ENCODE measurements around the gene RFX2.

RFX2 gene

DNA sequence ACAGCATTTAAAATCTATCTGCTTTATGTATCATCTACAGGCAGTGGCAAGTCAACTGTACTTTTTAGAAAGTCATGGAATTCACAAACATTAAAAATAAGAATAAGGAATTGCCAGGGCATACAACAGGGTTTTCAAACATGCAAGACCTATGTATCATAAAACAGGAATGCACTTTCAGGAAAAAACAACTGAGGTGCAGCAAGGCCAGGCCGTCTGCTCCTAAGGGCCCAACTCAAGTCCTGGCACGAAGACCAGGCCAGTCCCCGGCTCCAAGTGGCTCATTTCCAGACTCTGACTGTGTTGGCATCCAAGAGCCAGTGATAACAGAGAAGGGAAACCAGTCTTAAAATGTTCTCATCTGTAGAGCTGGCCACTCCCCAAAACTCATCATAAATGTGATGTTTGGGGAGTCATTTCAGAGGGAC lies 7.1 kb downstream of the RFX2 start:
- DNase-seq = peak; percentile 92

DNA sequence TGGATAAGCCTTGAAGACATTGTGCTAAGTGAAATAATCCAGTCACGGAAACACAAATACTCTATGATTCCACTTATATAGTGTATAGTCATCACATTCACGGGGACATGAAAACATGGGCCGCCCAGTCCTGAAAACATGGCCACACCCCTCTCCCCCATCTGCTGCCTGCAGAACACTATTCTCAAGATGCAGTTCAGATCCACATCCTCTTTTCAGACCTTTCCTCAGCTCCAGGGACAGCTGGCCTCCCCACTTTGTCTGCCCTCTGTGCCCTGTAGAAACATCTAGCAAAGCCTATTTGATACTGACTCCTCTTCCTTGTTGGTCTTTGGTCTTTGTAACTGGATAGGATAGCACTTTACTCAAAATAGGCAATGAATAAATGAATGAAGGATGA lies 8.3 kb downstream of the RFX2 start:
- no peak for DNase-seq

DNA sequence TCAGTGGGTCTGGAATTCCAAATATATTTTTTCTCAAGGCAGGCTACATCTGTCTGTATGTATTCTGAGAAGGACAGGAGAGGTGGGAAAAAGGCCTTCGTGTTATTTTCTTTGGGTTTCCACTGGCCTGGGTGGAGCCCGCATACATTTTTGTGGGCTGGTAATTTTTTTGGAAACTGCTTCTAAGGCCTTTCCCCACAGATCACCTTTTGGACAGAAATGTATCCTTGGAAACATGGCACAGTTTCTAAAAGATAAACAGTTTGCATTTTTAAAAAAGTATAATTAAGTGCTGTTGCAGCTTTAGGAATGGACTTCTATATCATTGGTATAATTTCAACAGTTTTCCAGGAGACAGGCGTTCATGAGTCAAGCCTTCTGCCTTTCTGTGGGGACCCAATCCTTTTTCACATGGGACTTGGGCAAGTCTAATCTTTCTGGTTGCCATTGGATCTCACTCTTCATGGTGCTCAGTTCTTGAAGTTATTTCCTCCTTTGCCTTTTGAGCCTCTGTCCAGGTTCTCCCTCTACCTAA lies 8.9 kb downstream of the RFX2 start:
- DNase-seq = no peak

DNA sequence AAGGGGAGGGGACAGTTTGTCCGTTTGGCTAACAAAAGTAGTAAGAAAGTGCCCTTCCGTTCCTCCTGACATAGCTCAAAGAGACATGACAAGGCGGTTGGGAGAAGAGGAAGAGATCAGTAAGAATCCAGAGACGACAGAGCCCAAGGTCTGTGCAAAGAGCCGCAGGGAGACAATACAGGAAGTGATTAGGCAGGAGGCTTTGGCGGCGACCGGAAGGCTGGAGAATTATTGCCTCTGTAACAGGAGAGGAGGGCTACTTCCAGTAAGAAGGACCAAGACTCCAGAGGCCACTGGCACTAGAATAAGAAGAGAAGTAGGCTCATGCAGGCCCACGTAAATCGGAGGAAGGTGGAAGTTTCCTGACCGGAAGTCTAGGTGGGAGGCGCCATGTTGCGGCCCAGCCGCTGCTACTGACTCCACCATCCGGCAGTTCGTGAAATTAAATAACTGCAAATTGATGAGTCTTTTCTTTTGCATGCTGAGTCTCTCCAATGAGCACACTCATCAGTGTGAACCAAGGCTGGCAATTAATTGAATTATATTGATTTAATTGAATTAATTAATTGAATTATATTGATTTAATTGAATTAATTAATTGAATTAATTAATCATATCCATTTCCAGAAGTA lies 9.9 kb downstream of the RFX2 start:
- no peak for DNase-seq

DNA sequence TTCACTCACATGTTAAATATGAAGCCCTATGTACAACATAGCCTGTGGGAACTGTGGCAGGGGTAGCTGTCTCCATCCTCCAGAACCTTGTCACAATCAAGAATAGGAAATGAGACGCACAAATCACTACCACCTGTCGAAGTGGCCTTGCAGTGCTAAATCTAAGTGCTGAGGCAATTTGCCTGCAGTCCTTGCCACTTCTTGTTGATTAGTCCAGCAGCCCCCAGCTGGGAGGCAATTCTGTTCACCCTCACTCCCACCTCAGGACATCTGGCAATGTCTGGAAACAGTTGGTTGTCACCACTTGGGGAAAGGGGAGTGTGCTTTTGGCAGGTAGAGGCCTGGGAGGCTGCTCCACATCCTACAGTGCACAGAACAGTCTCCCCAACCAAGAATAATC lies 10.7 kb downstream of the RFX2 start:
- no peak for DNase-seq

DNA sequence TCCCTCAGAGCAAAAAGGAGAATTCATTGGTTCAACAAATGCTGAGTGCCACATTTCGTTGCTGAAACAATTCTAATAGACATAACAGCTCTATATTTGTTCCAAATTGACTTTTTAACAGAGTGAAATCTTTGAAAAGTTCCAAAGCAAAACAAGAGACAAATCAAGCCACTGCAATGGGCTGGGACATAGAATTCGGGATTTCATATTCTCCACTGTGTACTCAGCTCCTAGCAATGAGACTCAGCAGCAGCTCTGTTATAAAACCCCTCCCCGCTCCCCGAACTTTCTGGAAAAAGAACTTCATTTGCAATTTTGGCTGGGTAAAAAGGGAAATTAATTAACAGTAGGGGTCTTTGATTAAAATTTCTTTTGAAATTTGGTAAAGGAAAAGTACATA lies 11.3 kb downstream of the RFX2 start:
- DNase-seq = no peak

DNA sequence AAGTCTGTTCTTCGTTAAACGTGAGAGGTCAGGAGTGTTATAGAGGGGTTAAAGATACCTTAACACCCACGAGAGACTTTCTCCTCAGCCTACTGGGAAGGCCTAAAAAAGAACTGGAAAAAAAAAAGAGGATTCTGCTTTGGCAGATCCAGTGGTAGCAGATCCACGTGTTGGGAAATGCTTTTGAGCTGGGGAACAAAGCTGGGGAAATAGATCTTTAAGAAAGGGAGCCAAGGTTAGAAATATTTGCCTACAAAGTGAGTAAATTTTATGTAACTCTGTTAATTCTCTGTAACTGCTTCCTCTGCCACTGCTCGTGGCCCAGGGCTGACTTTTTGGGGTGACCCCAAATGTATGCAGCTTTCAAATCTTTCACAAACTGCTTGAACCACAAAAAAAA lies 11.7 kb downstream of the RFX2 start:
- no peak for DNase-seq

DNA sequence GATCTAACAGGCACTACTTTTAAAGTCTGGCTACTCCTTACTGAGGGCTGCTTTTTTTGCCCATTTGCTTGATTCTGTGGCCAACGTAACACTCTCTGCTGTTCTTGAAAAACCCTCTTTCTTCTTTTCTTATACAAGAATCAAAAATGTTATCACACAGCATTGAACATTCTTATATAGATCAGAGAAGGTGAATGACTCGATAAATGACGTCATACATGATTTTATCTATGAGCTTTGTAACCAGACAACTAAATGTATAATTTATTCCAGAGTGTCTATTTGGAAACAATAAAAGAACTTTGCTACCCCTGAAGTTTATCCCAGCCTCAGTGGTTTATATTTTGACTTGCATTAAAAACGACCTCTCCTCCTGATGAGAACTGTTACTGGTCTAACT lies 12.4 kb downstream of the RFX2 start:
- no peak for DNase-seq

DNA sequence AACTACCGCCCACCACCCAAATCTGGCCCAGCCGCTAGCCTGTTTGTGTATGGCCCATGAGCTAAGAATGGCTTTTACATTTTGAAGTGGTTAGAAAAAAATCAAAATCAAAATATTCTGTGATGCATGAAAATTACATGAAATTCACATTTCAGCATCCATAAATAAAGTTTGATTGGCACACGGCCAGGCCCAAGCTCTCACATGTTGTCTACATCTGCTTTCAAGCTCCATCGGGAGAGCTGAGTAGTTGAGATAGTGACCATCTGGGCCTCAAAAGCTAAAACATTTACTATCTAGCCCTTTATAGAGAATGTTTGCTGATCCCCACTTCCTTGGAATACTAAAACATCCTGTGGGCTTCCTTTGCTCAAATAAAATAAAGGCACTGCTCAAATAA lies 14.5 kb downstream of the RFX2 start:
- DNase-seq = no peak

DNA sequence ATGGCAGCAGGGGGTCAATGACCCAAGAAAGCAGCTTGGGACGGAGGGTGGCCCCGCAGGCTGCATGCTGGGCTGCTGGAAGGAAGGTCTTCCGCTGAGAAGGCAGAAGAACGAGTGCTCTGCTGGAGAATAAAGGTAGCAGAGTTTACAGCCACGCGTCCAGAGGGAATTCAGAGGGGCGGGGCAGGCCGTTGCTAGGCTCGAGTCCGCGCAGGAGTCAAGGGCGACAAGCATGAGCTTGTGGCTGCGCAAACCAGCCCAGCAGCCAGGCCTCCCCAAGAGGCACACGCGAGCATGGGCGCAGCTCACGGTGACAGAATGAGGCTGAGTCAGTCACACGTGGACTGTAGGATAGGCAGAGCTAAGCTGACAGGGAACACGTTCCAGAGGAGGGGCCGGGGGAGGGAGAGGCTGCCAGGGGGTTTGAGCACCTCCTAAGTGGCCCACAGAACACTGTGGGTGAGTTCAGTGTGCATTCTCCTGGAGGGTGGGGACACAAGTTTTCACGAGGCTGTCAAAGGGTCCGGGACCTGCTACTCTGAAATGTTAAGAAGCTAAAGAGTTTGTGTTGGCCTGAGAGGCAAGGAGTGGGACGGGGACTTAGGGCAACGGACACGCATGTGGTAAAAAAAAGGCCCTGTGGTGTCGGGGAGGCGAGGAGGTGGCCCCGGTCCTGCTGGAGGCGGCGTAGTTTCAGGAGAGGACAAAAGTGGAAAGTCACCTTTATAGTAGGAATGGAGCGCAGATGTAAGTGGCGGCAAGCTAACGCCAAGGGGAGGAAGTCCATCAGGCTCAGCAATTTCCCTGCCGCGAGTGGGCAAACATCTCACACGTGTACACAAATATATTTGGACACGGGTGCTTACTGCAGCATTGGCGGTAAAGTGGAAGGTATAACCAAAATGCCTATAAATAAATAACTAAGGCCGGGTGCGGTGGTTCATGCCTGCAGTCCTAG lies 17.7 kb downstream of the RFX2 start:
- DNase-seq = peak; percentile 81

DNA sequence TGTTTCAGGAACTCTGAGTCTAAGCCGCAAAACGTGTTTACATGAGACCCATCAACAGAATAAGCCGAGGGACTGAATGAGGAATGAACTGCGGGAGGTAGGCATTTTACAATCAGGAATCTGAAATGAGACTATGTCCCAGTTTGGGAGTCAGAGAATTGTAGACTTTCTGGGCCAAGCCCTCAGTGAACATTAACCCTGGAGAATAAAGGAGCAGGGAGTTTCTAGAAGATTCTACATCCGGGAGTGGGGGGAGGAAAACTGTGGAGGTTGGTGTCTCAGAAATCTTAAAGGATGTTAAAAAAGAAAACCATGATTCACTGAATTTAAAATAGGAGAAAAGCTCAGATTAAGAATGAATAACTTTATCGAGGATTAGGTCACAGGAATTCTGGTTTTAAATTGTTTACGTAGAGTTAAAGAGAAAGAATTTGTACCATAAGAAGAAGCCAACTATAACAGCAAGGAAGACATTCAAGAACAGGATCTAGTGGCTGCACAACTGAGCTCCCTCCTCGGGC lies 18.5 kb downstream of the RFX2 start:
- peak; percentile 59 for DNase-seq

DNA sequence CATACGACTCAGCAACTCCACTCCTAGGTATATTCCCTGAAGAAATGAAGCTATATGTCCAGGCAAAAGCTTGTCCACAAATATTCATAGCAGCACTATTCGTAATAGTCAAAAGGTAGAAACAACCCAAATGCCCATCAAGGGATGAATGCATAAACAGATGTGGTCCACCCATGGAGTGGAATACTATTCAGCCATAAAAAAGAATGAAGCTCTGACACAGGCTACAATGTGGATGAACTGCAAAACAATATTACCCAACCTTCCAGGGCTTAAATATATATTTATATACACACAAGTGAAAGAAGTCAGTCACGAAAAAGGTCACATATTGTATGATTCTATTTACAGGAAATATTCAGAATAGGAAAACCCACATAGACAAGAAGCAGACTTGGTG lies 19.7 kb downstream of the RFX2 start:
- no peak for DNase-seq

DNA sequence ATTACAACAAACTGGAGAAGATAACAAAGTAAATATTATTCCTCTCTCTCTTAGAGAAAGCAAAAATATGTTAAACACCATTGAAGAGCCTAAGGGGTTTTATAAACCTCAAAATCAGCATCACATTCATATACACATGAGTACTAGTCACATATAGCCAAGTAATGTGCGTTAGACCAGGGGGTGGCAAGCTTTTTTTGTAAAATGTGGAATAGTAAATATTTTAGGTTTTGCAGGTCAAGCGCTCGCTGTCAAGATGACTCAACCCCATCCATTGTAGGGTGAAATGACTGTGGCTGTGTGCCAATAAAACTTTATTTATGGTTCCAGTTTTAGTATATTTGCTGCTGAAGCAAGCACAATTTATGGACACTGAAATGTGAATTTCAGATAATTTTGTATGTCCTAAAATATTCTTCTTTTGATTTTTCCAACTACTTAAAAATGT lies 21.7 kb downstream of the RFX2 start:
- DNase-seq = peak; percentile 83

DNA sequence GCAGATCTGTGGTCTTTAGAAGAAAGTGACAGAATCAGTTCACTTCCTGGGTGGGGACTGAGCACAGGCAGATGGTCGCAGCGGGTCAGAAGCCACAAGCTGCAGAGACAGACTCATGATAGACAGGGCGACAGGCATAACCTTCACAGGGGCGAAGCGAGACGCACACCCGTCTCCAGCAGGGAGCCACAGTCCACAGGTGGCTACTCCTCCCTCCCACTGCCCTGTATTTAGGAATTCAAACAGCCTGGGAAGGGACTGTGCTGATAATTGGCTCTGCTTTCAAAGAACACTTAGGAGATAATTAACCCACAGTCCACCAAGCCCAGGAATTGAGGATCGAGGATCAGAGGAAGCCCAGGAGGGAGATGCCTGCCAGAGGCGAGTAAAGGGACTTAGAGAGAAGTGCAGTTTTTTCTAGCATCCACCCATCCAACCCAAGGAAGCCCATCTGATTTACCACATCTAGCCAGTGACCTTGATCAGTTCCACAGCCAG lies 23.2 kb downstream of the RFX2 start:
- no peak for DNase-seq

DNA sequence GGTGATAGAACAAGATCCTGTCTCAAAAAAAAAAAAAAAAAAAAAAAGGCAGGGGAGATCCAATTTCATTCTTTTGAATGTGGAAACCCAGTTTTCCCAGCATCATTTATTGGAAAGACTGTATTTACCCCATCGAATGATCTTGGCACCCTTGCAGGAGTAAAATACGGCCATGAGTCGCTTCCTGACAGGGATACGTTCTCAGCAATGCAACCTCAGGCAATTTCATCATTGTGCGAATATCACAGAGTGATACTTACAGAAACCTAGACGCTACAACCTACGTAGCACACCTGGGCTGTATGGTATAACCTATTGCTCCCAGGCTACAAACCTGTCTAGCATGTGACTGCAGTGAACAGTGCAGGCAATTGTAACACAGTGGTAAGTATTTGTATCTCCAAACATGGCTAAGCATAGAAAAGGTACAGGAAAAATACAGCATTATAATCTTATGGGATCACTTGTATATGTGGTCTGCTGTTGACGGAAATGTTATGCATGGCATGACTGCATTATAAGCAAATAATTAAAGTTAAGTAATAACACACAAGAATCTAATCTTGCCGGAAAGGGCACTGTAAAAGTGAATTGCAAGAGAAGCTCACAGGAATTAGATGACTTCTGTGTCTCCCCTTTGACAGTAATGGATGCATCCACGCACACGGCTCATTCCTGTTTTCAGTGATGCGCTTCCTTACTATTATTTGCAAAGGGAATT lies 24.1 kb downstream of the RFX2 start:
- peak; percentile 87 for DNase-seq

DNA sequence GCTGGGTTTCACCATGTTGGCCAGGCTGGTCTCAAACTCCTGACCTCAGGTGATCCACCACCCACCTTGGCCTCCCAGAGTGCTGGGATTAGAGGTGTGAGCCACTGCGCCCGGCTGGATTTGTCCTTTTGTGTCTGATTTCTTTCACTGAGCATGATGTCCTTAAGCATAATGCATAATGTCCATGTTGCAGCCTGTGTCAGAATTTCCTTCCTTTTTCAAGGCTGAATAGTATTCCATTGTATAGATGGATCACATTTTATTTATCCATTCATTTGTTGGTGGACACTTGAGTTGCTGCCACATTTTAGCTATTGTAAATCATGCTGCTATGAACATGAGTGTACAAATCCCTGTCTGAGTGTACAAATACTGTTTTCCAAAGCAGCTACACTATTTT lies 25.5 kb downstream of the RFX2 start:
- DNase-seq = no peak

DNA sequence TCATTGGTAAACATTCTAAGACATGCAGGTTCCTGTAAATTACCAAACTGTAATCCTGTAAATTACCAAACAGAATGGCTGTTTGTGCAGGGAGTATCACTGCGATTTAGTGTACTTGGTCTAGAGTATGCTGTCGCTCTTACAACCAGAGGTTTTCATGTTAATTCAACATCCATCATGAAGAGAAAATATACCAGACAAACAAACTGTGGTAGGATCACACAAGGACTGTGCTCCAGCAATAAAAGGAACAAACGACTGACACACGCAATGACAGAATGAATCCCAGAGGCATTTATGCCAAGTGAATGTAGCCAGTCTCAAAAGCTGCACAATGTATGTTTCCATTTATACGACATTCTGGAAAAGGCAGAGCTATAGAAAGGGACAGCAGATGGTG lies 31.2 kb downstream of the RFX2 start:
- DNase-seq = no peak

DNA sequence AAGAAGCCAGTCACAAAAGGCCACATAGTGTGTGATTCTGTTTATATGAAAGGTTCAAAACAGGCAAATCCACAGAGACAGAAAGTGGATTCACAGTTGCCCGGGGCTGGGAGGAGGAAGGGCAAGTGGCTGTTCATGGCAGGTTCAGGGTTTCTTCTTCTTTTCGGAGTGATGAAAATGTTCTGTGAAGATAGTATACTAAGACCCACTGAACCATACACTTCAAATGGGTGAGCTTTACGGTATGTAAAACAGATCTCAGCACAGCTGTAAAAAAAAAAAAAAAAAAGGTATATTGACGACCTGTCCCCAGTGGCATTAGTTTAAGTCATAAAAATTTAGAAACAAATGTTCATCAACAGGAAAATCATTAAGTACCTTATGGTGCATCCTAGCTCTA lies 32.2 kb downstream of the RFX2 start:
- DNase-seq = no peak

DNA sequence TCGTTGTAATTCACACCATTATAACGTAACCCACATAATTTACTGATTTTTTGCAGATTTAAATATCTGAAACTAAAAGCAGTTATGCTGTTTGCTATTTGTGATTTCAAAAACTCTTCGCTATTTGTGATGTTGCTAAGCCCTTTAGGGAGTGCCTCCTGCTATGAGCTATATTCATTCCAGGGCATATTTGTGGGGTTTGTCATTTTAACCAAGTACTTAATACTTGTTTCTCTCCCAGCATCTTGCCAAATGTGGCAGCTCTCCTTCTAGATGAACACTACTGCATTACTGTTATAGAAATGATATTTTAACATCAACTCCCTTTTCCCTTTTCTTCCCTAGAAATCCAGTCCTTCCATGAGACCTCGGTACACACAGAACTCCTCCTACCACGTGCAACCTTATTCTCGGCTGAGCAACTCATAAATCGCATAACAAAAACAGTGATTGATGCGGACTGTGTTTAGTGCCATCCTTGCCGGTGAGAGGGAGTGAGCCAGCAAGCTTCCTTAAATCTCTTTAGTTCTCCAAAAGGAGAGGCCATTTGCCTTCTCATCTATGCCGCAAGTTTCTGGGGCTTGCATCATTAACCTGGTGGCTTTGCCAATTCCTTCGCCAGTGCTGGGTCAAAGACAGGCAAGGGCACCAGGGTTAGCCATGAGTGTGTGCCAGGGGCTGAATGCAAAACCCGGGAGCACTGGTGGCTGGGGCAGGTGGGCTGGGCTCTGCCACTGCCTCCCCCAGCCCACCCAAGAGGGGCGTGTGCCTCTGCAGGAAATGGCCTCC lies 33.4 kb downstream of the RFX2 start:
- peak; percentile 96 for DNase-seq

DNA sequence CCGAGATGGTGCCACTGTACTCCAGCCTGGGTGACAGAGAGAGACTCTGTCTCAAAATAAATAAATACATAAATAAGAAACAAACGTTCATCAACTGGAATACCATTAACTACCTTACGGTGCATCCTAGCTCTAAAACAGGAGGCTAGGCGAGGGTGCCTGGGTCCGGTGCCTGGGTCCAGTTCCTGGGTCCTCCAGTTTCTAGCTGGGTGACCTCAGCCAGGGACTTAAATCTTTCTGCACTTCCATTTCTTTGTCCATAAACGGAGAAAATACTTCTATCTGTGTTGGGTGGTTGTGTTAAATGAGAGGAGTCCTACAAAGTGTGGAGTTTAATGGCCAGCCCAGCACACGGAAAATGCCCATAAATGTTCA lies 34.0 kb downstream of the RFX2 start:
- no peak for DNase-seq

DNA sequence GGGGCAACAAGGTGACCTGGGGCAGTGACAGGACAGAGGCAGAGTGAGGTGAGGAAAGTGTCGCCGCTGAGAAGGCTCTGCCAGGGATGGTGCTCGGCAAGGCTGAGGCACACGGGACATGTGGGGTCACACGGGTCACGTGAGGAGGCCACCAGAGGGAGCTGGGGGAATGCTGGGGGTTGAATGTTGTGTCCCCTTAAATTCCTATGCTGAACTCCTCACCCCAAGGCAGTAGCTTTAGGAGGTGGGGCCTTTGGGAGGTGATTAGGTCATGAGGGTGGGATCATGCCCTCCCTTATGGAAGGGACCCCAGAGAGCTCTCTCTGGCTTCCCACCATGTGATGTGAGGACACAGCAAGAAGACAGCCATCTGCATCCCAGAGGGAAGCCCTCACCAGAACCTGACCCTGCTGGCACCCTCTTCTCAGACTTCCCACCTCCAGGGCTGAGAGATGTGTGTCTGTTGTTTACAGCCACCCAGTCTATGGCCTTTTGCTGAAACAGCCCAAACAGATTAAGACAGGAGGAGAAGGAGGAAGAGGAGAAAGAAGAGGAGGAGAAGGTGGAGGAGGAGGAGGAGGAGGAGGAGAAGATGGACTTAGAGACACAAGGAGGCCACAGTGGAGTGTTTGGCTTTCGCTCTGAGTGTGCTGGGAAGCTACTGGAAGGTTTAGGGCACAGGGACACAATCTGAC lies 35.4 kb downstream of the RFX2 start:
- DNase-seq = no peak
